Measurements from ENCODE around the gene COPRS. TPM values are rescaled to one million over a fixed set of nuclear protein-coding genes. Genes with fewer than 3 reads are reported as not detected.
A peak's percentile ranks its signal among the peaks of the same experiment; 100 is the strongest.

COPRS gene
- total and polyA plus RNA-seq, 2 donors (not counting 1 experiment from before 2014, with no cell fraction given) = 12.6 to 17.1 TPM

DNA sequence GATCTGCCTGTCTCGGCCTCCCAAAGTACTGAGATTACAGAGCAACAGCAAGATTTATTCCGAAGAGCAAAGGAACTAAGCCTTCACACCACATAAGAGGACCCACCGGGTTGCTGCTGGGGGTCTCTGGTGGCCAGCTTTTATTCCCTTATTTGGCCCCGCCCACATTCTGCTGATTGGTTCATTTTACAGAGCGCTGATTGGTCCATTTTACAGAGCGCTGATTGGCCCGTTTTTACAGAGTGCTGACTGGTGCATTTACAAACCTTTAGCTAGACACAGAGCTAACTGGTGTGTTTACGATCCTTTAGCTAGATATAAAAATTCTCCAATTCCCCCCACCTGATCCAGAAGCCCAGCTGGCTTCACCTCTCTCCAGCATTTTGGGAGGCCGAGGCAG is 26.3 kb downstream of the COPRS start:
- Histone ChIP-seq H3K4me1 (ENCODE audit: control insufficient read depth in 2 of 2, insufficient read depth in 2 of 2, low read length in 2 of 2) (peaks cover 8 to 11% of the 10 kb centered on the region in 2 donors), H3K79me2 (ENCODE audit: control insufficient read depth, insufficient read depth, low read length) (no peaks in the 10 kb centered on the region), H3K9ac (ENCODE audit: low read length) (no peak overlapping the region), H3K27me3 (replicated peaks in 1 of 4; ENCODE audit: control extremely low read depth in 1 of 4, control insufficient read depth in 3 of 4, insufficient read depth in 4 of 4, low read length in 3 of 4) (no peaks in the 10 kb centered on the region), H3K9me3 (ENCODE audit: control extremely low read depth in 1 of 3, control insufficient read depth in 2 of 3, insufficient read depth in 1 of 3, low read length in 2 of 3) (peaks cover 0 to 4% (median 0%) of the 10 kb centered on the region in 3 donors), H3K36me3 (replicated peaks in 1 of 2; ENCODE audit: control extremely low read depth in 1 of 2, control insufficient read depth in 1 of 2, extremely low read depth in 1 of 2, insufficient read depth in 2 of 2, low read length in 1 of 2) (no peaks in the 10 kb centered on the region), H2AFZ (ENCODE audit: insufficient read depth, low read depth, low read length, poor library complexity, severe bottlenecking) (no peak overlapping the region), H4K20me1 (ENCODE audit: control insufficient read depth, insufficient read depth, low read length, poor library complexity, severe bottlenecking) (no peaks in the 10 kb centered on the region), H3K27ac (ENCODE audit: low read length in 2 of 2) (no peak overlapping the region), H3K4me2 (replicated peaks; ENCODE audit: low read depth, low read length, poor library complexity, severe bottlenecking) (no peak overlapping the region), H3K4me3 (ENCODE audit: control extremely low read depth in 1 of 5, extremely low read depth in 1 of 5, insufficient read depth in 1 of 5, low read depth in 2 of 5, low read length in 4 of 5) (no peak overlapping the region)
- peaks cover 5% of the 10 kb centered on the region for H3K27me3 Mint-ChIP-seq
- TF ChIP-seq EZH2 (IDR thresholded peaks at IDR 0.05; ENCODE audit: borderline replicate concordance, insufficient read depth, low read depth, low read length, poor library complexity, severe bottlenecking) = no peak
- TF ChIP-seq, protein P1, sequence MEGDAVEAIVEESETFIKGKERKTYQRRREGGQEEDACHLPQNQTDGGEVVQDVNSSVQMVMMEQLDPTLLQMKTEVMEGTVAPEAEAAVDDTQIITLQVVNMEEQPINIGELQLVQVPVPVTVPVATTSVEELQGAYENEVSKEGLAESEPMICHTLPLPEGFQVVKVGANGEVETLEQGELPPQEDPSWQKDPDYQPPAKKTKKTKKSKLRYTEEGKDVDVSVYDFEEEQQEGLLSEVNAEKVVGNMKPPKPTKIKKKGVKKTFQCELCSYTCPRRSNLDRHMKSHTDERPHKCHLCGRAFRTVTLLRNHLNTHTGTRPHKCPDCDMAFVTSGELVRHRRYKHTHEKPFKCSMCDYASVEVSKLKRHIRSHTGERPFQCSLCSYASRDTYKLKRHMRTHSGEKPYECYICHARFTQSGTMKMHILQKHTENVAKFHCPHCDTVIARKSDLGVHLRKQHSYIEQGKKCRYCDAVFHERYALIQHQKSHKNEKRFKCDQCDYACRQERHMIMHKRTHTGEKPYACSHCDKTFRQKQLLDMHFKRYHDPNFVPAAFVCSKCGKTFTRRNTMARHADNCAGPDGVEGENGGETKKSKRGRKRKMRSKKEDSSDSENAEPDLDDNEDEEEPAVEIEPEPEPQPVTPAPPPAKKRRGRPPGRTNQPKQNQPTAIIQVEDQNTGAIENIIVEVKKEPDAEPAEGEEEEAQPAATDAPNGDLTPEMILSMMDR (IDR thresholded peaks at IDR 0.05) = no peak
- ATAC-seq (ENCODE audit: low read depth) (no peak), DNase-seq (no peak)
- no peak overlapping the region for H3K27ac Mint-ChIP-seq
- peaks cover 10% of the 10 kb centered on the region for H3K4me1 Mint-ChIP-seq
- intact Hi-C loops (cut with micrococcal nuclease) = no loop called here
- POLR2A ChIA-PET = no interaction called here
- WGBS (ENCODE audit: insufficient coverage) = 83% methylated on average over 9 of the region's 9 CpGs
- H3K4me3 Mint-ChIP-seq = no peak overlapping the region
- CTCF ChIA-PET = interaction anchor here (3.4 kb wide), 1 partner anchor 10 kb away, joined by 17 read pairs; no protein-coding TSS in a partner anchor
- no peaks in the 10 kb centered on the region for H3K9me3 Mint-ChIP-seq (ENCODE audit: insufficient read depth)

DNA sequence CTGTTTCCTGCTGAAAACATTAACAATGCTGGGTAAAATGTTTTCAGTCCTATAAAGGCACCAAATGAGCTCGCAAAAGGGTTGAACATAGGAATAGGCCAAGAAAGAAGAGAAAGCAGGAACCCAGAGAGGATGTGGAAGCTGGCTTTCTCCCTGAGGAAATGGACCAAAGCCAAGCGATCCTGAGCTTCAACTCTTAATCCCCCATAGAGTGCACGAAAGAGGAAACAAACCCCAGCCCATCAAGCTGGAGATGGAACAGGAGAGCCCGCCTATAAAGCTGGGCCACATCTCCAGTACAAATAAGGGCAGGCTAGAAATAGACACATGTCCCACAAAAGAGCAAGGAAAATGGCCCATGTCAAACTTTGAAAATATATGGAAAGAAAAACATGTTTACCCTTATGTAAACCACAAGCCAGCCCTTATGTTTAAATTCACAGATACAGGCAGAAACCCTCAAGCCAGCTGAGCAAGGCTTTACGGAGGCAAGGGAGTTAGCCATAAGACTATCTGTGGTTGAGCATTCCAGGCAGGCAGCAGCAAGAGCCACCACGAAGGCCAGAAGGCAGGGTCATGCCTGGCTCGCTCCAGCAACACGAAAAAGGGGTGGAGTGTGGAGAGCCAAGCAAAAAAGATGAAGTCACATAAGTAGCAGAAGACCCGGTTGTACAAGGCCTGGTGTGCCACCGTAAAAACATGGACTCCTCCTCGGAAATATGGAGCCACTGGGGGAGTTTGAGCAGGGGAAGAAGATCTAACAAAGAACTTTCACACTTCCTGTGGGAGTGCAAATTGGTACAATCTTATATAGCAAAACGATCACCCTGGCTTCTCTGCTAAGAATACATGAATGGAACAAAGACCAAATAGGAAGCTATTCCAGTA is 27.8 kb downstream of the COPRS start:
- Histone ChIP-seq H3K4me2 (replicated peaks; ENCODE audit: low read depth, low read length, poor library complexity, severe bottlenecking) (no peak overlapping the region), H3K36me3 (replicated peaks in 1 of 2; ENCODE audit: control extremely low read depth in 1 of 2, control insufficient read depth in 1 of 2, extremely low read depth in 1 of 2, insufficient read depth in 2 of 2, low read length in 1 of 2) (no peaks in the 10 kb centered on the region), H4K20me1 (ENCODE audit: control insufficient read depth, insufficient read depth, low read length, poor library complexity, severe bottlenecking) (no peaks in the 10 kb centered on the region), H3K4me1 (ENCODE audit: control insufficient read depth in 2 of 2, insufficient read depth in 2 of 2, low read length in 2 of 2) (peaks cover 8 to 11% of the 10 kb centered on the region in 2 donors), H3K9ac (ENCODE audit: low read length) (no peak overlapping the region), H3K79me2 (ENCODE audit: control insufficient read depth, insufficient read depth, low read length) (no peaks in the 10 kb centered on the region), H3K9me3 (ENCODE audit: control extremely low read depth in 1 of 3, control insufficient read depth in 2 of 3, insufficient read depth in 1 of 3, low read length in 2 of 3) (no peaks in the 10 kb centered on the region), H3K27ac (ENCODE audit: low read length in 2 of 2) (no peak overlapping the region), H3K27me3 (replicated peaks in 1 of 4; ENCODE audit: control extremely low read depth in 1 of 4, control insufficient read depth in 3 of 4, insufficient read depth in 4 of 4, low read length in 3 of 4) (no peaks in the 10 kb centered on the region), H2AFZ (ENCODE audit: insufficient read depth, low read depth, low read length, poor library complexity, severe bottlenecking) (peak overlapping the region; percentile 16), H3K4me3 (ENCODE audit: control extremely low read depth in 1 of 5, extremely low read depth in 1 of 5, insufficient read depth in 1 of 5, low read depth in 2 of 5, low read length in 4 of 5) (no peak overlapping the region)
- intact Hi-C loops (cut with micrococcal nuclease) = no loop called here
- ChIA-PET POLR2A (no interaction called here), CTCF (interaction anchor here (3.4 kb wide), 1 partner anchor 12 kb away, joined by 17 read pairs; no protein-coding TSS in a partner anchor)
- H3K27ac Mint-ChIP-seq = no peak overlapping the region
- 75% methylated on average over 9 of the region's 12 CpGs for WGBS (ENCODE audit: insufficient coverage)
- no peak for ATAC-seq (ENCODE audit: low read depth)
- H3K27me3 Mint-ChIP-seq = peaks cover 4% of the 10 kb centered on the region
- DNase-seq = no peak
- no peak for TF ChIP-seq EZH2 (IDR thresholded peaks at IDR 0.05; ENCODE audit: borderline replicate concordance, insufficient read depth, low read depth, low read length, poor library complexity, severe bottlenecking)
- TF ChIP-seq, protein P1 (IDR thresholded peaks at IDR 0.05) = no peak
- peaks cover 10% of the 10 kb centered on the region for H3K4me1 Mint-ChIP-seq
- H3K9me3 Mint-ChIP-seq (ENCODE audit: insufficient read depth) = no peaks in the 10 kb centered on the region
- H3K4me3 Mint-ChIP-seq = no peak overlapping the region
